AG10803 (cell line): Measurements from ENCODE around the gene FAM200A.
"Not testable (repeated sequence)": the region's sequence is repeated elsewhere in the genome, so short reads cannot be mapped to it uniquely, and the experiment has no call there.

Source experiments
- DNase-seq: peaks from one replicate; pipeline ENCODE4 v3.0.0; 2010; ENCODE audit warnings: low read depth
- H3K4me3 ChIP-seq: 2 replicates; pipeline ENCODE4 v1.5.1; 2011; ENCODE audit warnings: mild to moderate bottlenecking, low read length, control low read depth
- CTCF ChIP-seq: conservative IDR thresholded peaks from 2 replicates; pipeline ENCODE4 v1.5.1; 2011; ENCODE audit warnings: mild to moderate bottlenecking, low read length, control low read depth, inconsistent platforms

FAM200A gene

GRCh38 chr7:99557940-99558305 is 6.0 kb upstream of the FAM200A start:
- H3K4me3 ChIP-seq: peak overlapping the region; percentile 91
- TF ChIP-seq CTCF: peak; percentile 5; the same call in 1 of the 2 replicates
- no peak for DNase-seq

- peak overlapping the region; percentile 91 for H3K4me3 ChIP-seq
- TF ChIP-seq CTCF: no peak
- DNase-seq: no peak
Measured at GRCh38 chr7:99557196-99557607, 5.3 kb upstream of the FAM200A start.

GRCh38 chr7:99554939-99555338 is 3.0 kb upstream of the FAM200A start:
- no peak overlapping the region for H3K4me3 ChIP-seq
- DNase-seq: no peak
- no peak for TF ChIP-seq CTCF

- H3K4me3 ChIP-seq: no peak overlapping the region
- no peak for TF ChIP-seq CTCF
- DNase-seq: no peak
Measured at GRCh38 chr7:99553039-99553438, 1.1 kb upstream of the FAM200A start.

- H3K4me3 ChIP-seq: peak overlapping the region; percentile 98
- TF ChIP-seq CTCF: no peak
- no peak for DNase-seq
Measured at GRCh38 chr7:99551334-99551733, 580 bp downstream of the FAM200A start.

- not testable (repeated sequence) for DNase-seq, H3K4me3 ChIP-seq
Measured at GRCh38 chr7:99549545-99549944, 2.4 kb downstream of the FAM200A start.

- H3K4me3 ChIP-seq, DNase-seq: not testable (repeated sequence)
Measured at GRCh38 chr7:99545308-99545707, 6.6 kb downstream of the FAM200A start.

- H3K4me3 ChIP-seq: no peak overlapping the region
- TF ChIP-seq CTCF: no peak
- DNase-seq: no peak
Measured at GRCh38 chr7:99543916-99544315, 8.0 kb downstream of the FAM200A start.
